GM12892 (cell line): ENCODE results near the gene FGR.

ENCODE experiments used
- POLR2A ChIP-seq: IDR thresholded peaks from 2 replicates; pipeline ENCODE4 v1.6.1; 2011; ENCODE audit warnings: low read depth, low read length, control low read depth
- POLR2AphosphoS5 ChIP-seq: IDR thresholded peaks from 2 replicates; pipeline ENCODE4 v1.6.1; 2011; ENCODE audit warnings: low read depth, low read length, control low read depth
- TAF1 ChIP-seq: IDR thresholded peaks from 2 replicates; pipeline ENCODE4 v1.6.1; 2011; ENCODE audit warnings: low read depth, mild to moderate bottlenecking, control low read depth, low read length, borderline replicate concordance

GRCh38 chr1:27617420-27617819 lies 17.6 kb downstream of the FGR start:
- TF ChIP-seq POLR2A, result no peak
- no peak for TF ChIP-seq POLR2AphosphoS5
- TF ChIP-seq TAF1, result no peak
